SU-DHL-6 (cell line): ENCODE results near the gene SPATA4.
A peak's percentile ranks its signal among the peaks of the same experiment; 100 is the strongest.

Source experiments
- H2AFZ ChIP-seq: fragments of 200-600 bp; sonication (generic); 2 replicates; pipeline ENCODE4 v1.6.1; 2014; ENCODE audit warnings: low read depth, mild to moderate bottlenecking, moderate library complexity, mixed read lengths, antibody characterized with exemption, low read length; ENCODE audit not compliant: severe bottlenecking
- H3F3A ChIP-seq: fragments of 200-600 bp; shearing (Covaris generic); 2 replicates; pipeline ENCODE4 v1.6.0; 2016; ENCODE audit warnings: antibody characterized with exemption, mild to moderate bottlenecking; ENCODE audit not compliant: insufficient read depth
- H3K27ac ChIP-seq: fragments of 200-600 bp; sonication (generic); 2 replicates; pipeline ENCODE4 v1.5.1; 2016; ENCODE audit warnings: low read depth, mild to moderate bottlenecking, low read length, moderate library complexity, mixed read lengths
- H3K27me3 ChIP-seq: fragments of 200-600 bp; sonication (generic), shearing (Covaris generic); 2 replicates; pipeline ENCODE4 v1.6.0; 2014; ENCODE audit warnings: mild to moderate bottlenecking, low read length
- H3K36me3 ChIP-seq: fragments of 200-600 bp; sonication (generic); 2 replicates; pipeline ENCODE4 v1.6.1; 2014; ENCODE audit warnings: mild to moderate bottlenecking, low read length, mixed read lengths
- H3K4me2 ChIP-seq: fragments of 300-600, 200-600 bp; shearing (Covaris generic), sonication (generic); 2 replicates; pipeline ENCODE4 v1.6.0; 2014; ENCODE audit warnings: low read length, low read depth, mild to moderate bottlenecking; ENCODE audit not compliant: poor library complexity, severe bottlenecking
- H3K4me3 ChIP-seq: fragments of 200-600 bp; sonication (generic); 2 replicates; pipeline ENCODE4 v1.5.1; 2014; ENCODE audit warnings: antibody characterized with exemption, low read length, mild to moderate bottlenecking, mixed read lengths; ENCODE audit not compliant: insufficient read depth, poor library complexity, severe bottlenecking
- H3K79me2 ChIP-seq: fragments of 200-600 bp; sonication (generic); 2 replicates; pipeline ENCODE4 v1.6.1; 2014; ENCODE audit warnings: mild to moderate bottlenecking, low read length, moderate library complexity; ENCODE audit not compliant: insufficient read depth
- H3K9ac ChIP-seq: fragments of 200-600 bp; sonication (generic); 2 replicates; pipeline ENCODE4 v1.7.0; 2014; ENCODE audit warnings: mild to moderate bottlenecking, low read length
- H3K9me2 ChIP-seq: fragments of 200-600 bp; sonication (generic); replicated peaks from 2 replicates; pipeline ENCODE4 v1.6.1; 2014; ENCODE audit warnings: low read length; ENCODE audit not compliant: insufficient read depth
- H3K9me3 ChIP-seq: fragments of 200-600 bp; sonication (generic); 2 replicates; pipeline ENCODE4 v1.6.1; 2014; ENCODE audit warnings: low read length, mixed read lengths; ENCODE audit not compliant: insufficient read depth
- H4K20me1 ChIP-seq: fragments of 200-600 bp; sonication (generic); 2 replicates; pipeline ENCODE4 v1.6.1; 2014; ENCODE audit warnings: low read depth, mild to moderate bottlenecking, antibody characterized with exemption, low read length, moderate library complexity, mixed read lengths
- EZH2phosphoT487 ChIP-seq: fragments of 200-600 bp; sonication (generic), shearing (Covaris generic); conservative IDR thresholded peaks from 2 replicates; pipeline ENCODE4 v1.6.1; 2018; ENCODE audit warnings: mild to moderate bottlenecking, antibody characterized with exemption, low read length, moderate library complexity, mixed read lengths
- TF ChIP-seq, protein P1 (sequence below): fragments of 200-600 bp; sonication (generic); IDR thresholded peaks from one replicate; pipeline ENCODE4 v1.5.1; 2017; ENCODE audit warnings: antibody characterized with exemption, mild to moderate bottlenecking, low read length, moderate library complexity; ENCODE audit not compliant: insufficient read depth, poor library complexity, severe bottlenecking

Gene SPATA4

DNA sequence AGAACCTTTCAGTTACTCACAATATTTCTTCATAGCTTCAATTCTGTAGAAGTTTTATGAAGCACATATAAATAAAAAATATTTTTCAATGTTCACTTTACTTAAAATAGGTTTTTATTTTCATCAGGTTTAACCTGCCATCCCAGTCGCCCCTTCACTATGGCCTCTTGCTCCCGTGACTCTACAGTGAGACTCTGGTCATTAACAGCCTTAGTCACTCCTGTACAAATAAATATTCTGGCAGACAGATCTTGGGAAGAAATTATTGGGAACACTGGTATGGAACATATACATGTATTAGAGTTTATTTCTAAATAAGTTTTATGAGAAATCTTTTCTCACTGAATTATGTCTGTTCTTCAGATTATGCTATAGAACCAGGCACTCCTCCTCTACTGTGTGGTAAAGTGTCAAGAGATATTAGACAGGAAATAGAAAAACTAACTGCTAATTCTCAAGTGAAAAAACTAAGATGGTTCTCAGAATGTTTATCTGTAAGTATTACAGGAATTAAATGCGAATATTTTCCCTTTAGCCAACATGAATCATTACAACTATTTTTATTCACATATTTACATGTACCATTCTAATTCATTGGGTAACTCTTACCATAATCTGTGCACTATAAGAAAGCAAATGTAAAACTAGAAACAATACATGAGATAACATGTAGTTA lies 45.6 kb downstream of the SPATA4 start:
- Histone ChIP-seq H3K9me2 (no peaks in the 10 kb centered on the region), H4K20me1 (no peaks in the 10 kb centered on the region), H2AFZ (peak overlapping the region; percentile 31), H3K27ac (no peak overlapping the region), H3K79me2 (no peaks in the 10 kb centered on the region), H3K9me3 (no peaks in the 10 kb centered on the region), H3K27me3 (no peaks in the 10 kb centered on the region), H3K4me2 (no peak overlapping the region), H3F3A (no peaks in the 10 kb centered on the region), H3K36me3 (no peaks in the 10 kb centered on the region), H3K9ac (no peak overlapping the region), H3K4me3 (no peak overlapping the region)
- TF ChIP-seq, protein P1, sequence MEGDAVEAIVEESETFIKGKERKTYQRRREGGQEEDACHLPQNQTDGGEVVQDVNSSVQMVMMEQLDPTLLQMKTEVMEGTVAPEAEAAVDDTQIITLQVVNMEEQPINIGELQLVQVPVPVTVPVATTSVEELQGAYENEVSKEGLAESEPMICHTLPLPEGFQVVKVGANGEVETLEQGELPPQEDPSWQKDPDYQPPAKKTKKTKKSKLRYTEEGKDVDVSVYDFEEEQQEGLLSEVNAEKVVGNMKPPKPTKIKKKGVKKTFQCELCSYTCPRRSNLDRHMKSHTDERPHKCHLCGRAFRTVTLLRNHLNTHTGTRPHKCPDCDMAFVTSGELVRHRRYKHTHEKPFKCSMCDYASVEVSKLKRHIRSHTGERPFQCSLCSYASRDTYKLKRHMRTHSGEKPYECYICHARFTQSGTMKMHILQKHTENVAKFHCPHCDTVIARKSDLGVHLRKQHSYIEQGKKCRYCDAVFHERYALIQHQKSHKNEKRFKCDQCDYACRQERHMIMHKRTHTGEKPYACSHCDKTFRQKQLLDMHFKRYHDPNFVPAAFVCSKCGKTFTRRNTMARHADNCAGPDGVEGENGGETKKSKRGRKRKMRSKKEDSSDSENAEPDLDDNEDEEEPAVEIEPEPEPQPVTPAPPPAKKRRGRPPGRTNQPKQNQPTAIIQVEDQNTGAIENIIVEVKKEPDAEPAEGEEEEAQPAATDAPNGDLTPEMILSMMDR: no peak
- TF ChIP-seq EZH2phosphoT487: no peak

GRCh38 chr4:176142253-176142652 lies 53.1 kb downstream of the SPATA4 start:
- Histone ChIP-seq H4K20me1 (no peaks in the 10 kb centered on the region), H3K9me3 (no peaks in the 10 kb centered on the region), H3K9ac (no peak overlapping the region), H2AFZ (no peak overlapping the region), H3K9me2 (no peaks in the 10 kb centered on the region), H3K36me3 (no peaks in the 10 kb centered on the region), H3F3A (no peaks in the 10 kb centered on the region), H3K4me3 (no peak overlapping the region), H3K27me3 (no peaks in the 10 kb centered on the region), H3K27ac (no peak overlapping the region), H3K4me2 (no peak overlapping the region), H3K79me2 (no peaks in the 10 kb centered on the region)
- TF ChIP-seq, protein P1: no peak

DNA sequence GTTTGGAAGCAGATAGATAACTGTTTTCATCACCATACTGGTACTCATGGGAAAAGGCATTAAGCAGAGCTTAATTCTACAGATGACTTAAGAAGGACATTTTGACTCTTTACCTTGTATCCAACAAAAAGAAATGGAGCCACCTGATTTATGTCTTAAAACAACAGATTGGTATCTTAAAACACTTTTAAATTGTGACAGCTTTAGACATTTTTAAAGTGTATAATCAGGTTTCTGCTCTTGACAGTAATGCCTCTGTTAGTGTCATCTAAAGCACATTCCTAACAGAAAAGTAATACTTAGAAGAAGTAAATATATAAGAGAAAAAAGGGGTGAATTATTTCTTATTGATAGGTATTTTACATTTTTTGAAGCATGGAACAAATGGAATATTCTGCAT lies 55.9 kb downstream of the SPATA4 start:
- Histone ChIP-seq H2AFZ (no peak overlapping the region), H3K27me3 (no peaks in the 10 kb centered on the region), H4K20me1 (no peaks in the 10 kb centered on the region), H3K9ac (no peak overlapping the region), H3K79me2 (no peaks in the 10 kb centered on the region), H3K9me2 (no peaks in the 10 kb centered on the region), H3K4me3 (no peak overlapping the region), H3F3A (no peaks in the 10 kb centered on the region), H3K4me2 (no peak overlapping the region), H3K9me3 (no peaks in the 10 kb centered on the region), H3K36me3 (no peaks in the 10 kb centered on the region), H3K27ac (no peak overlapping the region)
- no peak for TF ChIP-seq EZH2phosphoT487
- TF ChIP-seq, protein P1: no peak

DNA sequence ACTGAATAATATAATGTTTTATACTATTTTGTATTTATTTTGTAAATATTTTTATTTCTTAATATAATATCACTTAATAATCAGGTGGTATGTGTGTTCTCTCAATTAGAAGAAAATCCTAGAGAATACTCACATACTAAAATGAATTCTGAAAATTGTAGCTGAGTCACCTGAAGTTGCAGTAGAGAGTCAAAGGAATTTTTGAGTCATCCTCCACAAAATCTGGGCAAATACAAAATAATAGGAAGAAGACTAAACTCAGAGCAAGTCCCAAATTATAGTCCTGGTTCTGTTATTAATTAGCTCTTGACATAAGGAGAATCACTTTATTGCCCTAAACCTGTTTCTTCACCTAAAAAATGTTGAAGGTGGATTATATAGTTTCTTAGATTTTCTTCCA lies 57.8 kb downstream of the SPATA4 start:
- H3K9me2 ChIP-seq: no peaks in the 10 kb centered on the region
- no peaks in the 10 kb centered on the region for H4K20me1 ChIP-seq
- TF ChIP-seq, protein P1: no peak
- H2AFZ ChIP-seq: no peak overlapping the region
- no peaks in the 10 kb centered on the region for H3K27me3 ChIP-seq
- H3K36me3 ChIP-seq: no peaks in the 10 kb centered on the region
- no peak overlapping the region for H3K4me2 ChIP-seq
- no peaks in the 10 kb centered on the region for H3F3A ChIP-seq
- no peak overlapping the region for H3K4me3 ChIP-seq
- H3K27ac ChIP-seq: no peak overlapping the region
- H3K79me2 ChIP-seq: no peaks in the 10 kb centered on the region
- H3K9ac ChIP-seq: no peak overlapping the region
- H3K9me3 ChIP-seq: no peaks in the 10 kb centered on the region
